Measurements from ENCODE around the gene FXR1. TPM values are rescaled to one million over a fixed set of nuclear protein-coding genes. Genes with fewer than 3 reads are reported as not detected.
"Not testable (repeated sequence)": the region's sequence is repeated elsewhere in the genome, so short reads cannot be mapped to it uniquely, and the experiment has no call there.

The FXR1 gene
- polyA plus RNA-seq, 4 donors, result 174 to 261 (median 213) TPM

DNA sequence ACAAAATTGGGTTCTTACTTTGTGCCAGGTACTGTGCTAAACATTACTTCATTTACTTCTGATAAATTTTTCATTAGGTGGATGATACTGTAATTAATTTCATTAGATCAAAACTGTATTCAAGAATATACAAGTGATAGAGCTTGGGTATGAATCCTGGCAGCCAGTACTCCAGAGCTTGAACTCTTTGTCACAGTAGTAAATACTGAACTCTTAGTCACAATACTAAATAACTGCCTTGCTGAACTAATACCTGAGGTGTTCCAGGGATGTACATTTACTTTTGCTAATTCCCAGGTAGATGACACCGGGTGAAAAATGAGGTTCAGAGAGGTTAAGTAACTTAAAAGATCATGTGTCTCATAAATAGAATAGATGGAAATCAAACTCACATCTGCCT lies 20.3 kb downstream of the FXR1 start:
- no peak for DNase-seq (ENCODE audit: low read depth in 4 of 4, low spot score in 2 of 4)

DNA sequence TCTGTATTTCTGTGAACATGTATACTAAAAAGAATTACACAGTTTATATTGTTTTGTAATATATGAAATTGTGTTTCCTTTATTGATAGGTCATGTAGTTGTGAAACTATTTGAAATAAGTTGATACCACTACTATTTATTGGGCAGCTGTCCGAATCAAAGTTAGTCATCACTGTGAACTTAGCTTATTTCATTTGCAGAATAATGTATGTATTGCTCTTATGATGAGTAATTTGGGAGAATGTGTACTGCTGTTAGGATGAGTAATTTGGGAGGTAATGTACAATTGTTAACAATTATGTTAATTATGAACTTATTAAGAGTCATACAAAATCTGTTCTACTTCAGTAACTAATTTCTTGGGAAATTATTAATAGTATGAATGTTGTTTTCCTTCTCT lies 22.2 kb downstream of the FXR1 start:
- DNase-seq (ENCODE audit: low read depth in 4 of 4, low spot score in 2 of 4), result no peak

DNA sequence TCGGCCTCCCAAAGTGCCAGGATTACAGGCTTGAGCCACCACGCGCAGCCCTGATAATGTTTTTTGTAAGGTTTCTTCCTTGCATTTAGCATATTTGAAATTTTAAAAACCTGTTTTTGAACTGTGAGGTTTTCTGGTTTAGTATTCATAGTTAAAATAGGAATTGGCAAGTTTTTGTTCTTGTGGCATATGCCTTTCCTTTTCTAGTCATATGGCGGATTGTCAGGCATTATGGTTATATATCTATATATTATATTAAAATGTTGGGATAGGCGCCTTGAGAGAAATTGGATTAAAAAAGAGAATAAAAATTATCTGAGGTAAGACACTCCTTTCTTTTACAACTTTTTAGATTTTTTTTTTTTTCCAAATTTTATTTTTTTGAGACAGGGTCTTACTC lies 28.4 kb downstream of the FXR1 start:
- no peak for DNase-seq (ENCODE audit: low read depth in 4 of 4, low spot score in 2 of 4)

DNA sequence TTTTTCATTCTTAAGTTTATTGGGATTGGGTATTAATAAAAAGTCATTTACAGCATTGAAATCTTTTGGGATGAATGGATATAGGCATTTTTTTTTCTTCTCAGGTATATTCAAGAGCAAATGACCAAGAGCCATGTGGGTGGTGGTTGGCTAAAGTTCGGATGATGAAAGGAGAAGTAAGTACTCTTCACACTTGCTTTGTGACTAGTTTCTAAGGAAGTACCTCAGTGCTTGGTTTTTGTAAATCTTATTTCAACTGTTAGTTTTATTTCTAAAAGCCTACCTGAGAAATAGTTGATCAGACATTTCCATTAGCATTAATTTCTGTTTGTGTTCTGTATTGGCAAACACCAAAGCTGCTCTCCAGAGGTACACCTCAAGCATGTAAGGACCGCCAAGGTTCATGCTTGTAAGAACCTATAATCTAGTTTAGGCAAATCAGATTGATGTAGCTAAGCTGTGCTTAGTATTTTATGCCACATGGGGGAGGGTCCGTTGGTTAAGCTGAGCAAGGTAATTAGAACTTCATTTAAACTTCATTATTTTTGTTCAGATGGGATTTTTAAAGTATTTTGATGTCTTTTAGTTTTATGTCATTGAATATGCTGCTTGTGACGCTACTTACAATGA lies 35.4 kb downstream of the FXR1 start:
- DNase-seq (ENCODE audit: low read depth in 4 of 4, low spot score in 2 of 4), result no peak

DNA sequence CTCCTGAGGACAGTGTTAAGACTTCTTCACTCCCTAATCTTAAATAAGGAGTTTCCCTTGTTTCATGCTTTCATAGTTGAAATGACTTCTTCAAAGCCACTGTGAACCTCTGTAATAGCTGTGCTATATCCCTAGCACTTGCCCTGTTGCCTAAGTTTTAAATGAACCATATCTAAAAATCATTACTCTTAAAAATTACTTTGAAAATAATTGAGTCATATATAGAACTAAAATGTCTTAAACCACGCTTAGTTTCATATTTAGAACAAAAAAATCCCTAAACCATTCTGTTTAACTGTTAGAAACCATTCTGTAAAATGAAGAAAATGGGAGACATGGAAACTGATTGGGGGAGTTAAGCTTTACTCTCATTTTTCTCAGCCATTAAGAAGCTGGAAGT lies 47.2 kb downstream of the FXR1 start:
- DNase-seq (ENCODE audit: low read depth in 4 of 4, low spot score in 2 of 4), result no peak

DNA sequence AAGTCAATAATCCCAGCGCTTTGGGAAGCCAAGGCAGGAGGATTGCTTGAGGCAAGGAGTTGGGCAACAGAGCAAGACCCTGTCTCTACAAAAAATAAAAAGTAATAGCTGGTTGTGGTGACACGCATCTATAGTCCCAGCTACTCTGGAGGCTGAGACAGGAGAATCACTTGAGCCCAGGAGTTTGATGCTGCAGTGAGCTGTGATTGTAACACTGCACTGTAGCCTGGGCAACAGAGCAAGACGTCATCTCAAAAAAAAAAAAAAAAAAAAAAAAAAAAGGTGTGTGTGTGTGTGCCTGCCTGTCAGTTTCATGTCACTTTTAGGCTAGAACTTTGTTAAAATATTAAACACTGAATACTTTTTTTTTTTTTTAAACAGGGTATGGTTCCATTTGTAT lies 48.6 kb downstream of the FXR1 start:
- DNase-seq (ENCODE audit: low read depth in 4 of 4, low spot score in 2 of 4), result no peak

DNA sequence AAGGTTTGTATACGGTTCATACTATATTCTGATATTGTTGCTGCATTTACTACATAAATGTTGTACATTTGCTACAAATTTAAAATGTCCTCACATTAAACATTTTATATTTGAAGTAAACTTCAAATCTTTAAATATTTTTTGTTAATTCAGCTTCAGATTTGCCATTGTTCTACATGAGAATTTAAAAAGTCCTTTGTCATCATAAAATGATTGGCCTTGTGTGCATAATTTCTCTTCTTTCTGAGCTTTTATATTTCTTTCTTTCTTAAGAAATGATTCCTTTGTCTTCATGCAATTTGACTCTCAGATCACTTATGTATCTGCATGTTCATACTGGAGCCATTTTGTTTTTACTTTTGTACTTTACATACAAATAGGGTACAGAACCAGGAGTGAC lies 49.1 kb downstream of the FXR1 start:
- DNase-seq (ENCODE audit: low read depth in 4 of 4, low spot score in 2 of 4), result no peak

DNA sequence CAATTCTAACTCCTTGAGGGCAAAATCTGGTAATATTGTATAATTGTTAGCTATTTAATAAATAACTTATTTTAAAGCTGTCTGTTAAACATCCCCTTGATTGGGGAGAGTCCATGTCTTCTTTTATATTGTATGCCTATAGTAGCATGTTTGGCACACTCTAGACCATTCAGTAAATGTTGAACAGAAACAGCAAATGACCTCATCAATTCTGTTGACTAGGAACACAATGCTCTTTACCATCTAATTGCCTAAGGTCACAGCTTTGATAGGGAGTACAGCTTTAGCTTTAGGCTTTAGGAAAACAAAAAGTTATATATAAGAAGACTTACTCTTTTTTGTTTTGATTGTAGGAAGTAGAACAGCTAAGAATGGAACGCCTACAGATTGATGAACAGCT lies 50.1 kb downstream of the FXR1 start:
- DNase-seq (ENCODE audit: low read depth in 4 of 4, low spot score in 2 of 4), result no peak

DNA sequence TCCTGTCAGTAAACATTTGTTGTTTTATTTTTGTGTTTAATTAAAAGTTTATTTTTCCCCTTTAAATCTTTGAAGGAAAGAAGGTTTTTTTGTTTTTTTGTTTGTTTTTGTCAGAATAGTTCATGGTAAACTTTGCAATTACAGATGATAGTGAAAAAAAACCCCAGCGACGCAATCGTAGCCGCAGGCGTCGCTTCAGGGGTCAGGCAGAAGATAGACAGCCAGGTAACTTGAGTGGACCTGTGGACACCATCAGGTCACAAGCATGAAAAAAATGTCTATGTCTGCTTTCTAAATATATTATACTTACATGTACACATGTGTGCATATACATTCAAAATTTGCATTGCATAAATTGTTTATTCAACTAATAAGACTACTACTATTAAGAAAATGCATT lies 58.5 kb downstream of the FXR1 start:
- no peak for DNase-seq (ENCODE audit: low read depth in 4 of 4, low spot score in 2 of 4)

DNA sequence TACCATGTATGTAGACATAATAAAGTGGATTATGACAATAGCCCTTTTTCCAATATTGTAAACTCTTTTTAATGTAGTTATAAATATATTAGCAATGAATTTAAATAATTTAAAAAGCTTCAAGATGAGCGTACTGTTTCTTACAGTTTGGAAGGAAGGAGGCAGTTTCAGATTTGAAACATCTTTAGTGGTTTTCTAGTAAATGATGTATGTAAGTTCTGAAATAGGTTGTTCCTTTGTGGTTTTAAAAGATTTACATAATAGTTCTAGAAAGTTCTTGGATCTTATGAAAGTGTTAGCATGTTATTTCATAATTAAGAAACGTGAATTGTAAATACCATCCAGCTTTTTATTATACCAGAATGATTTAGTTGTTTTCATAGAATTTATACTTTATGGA lies 61.1 kb downstream of the FXR1 start:
- no peak for DNase-seq (ENCODE audit: low read depth in 4 of 4, low spot score in 2 of 4)

DNA sequence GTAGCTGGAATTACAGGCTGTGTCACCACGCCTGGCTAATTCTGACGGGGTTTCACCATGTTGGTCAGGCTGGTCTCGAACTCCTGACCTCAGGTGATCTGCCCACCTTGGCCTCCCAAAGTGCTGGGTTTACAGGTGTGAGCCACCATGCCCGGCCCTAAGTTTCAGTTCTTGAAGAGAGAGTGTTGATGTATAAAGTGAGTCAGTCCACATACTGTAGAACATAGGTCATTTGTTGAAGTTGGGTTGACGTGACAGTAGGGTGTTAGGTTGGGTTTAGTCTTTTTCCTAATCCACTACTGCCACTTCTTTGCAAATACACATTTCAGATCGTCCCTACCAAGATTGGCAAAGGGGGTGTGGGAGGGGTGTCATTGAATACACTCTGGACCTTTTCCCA lies 61.8 kb downstream of the FXR1 start:
- DNase-seq (ENCODE audit: low read depth in 4 of 4, low spot score in 2 of 4), result no peak

DNA sequence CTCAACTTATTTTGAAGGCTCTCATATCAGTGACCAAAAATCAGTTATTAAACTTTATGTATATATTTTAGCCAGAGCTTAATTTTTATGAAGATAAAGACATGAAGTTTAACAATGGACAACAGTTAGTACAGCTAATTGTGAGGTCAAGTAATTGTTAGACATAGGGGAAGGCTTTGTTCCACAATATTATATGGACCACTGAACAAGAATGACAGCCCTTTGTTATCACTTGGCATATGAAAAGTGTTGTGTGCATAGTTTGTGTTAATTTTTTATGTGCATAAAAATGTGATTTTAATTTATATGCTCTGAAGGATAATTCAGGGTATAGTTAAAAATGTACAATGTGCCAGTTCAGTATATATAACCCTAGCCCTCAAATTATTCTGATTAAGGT lies 65.0 kb downstream of the FXR1 start:
- no peak for DNase-seq (ENCODE audit: low read depth in 4 of 4, low spot score in 2 of 4)

DNA sequence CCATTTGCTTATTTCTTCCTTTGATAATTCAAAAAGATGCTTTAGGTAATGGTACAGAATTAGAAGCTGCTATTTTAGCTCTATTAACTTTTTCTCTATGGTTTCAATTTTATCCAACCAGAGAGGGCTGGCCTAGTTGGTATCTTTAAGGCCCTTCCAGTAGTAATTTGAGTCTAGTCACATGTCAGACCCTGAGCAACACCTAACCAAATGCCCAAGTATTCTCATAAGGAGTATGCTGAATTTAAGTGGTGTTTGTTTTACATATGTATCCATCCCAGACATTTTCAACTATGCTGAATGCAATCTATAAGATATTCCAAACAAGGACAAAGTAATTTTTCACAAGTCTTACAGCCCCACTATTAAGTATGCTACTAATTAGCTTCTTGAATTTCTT lies 67.5 kb downstream of the FXR1 start:
- no peak for DNase-seq (ENCODE audit: low read depth in 4 of 4, low spot score in 2 of 4)

DNA sequence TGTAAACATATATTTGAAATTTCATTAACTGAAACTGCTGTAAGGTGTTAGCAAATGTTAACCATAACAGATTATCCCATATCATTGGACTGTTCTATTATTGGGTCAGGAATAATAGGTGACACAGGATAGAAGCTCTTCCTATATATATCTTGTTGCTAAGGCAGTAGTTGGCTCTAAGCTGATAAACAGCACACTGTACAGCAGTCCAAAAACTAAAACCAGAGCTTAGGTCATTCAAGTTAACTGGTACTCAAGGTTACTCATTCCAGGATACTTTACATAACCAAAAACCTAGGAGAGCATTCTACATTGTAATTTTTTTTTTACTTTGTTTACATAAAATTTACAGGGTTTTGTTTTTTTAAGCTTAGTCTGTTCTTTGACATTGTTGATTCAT lies 68.1 kb downstream of the FXR1 start:
- no peak for DNase-seq (ENCODE audit: low read depth in 4 of 4, low spot score in 2 of 4)

DNA sequence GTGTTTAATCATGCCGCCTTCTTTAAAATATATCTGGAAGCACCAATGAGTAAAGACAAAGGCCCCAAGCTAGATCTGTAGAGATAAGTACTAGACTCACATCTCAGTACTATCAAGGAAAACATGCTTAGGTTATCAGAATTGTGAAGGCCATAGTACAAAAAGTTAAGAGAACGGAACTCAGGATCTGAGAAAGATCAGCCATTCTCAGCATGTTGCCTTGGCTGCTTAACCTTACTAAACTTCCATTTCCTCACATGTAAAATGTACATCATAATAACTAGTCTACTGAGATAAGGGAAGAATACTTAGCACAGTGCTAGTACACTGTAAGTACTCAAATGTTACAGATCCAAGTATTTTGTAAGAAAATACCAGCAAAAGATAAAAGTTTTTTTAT lies 69.4 kb downstream of the FXR1 start:
- DNase-seq (ENCODE audit: low read depth in 4 of 4, low spot score in 2 of 4), result no peak

DNA sequence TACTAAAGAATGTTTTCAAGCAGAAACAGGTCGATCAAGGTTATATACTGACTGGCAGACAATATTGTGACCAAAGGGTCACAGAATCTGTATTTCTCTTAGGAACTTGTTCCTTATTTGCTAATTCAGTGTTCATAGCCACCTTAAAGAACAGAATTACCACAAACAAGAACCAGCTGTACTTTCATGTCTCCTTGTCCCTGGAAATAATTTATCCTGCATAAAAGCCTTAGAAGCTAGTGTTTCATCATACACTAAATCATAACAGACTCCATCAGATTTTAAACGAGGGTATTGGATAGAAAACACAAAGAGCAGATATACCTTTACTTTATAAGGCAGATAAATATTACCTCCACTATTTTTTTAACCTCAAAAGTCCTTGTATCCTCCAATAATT lies 70.7 kb downstream of the FXR1 start:
- no peak for DNase-seq (ENCODE audit: low read depth in 4 of 4, low spot score in 2 of 4)

DNA sequence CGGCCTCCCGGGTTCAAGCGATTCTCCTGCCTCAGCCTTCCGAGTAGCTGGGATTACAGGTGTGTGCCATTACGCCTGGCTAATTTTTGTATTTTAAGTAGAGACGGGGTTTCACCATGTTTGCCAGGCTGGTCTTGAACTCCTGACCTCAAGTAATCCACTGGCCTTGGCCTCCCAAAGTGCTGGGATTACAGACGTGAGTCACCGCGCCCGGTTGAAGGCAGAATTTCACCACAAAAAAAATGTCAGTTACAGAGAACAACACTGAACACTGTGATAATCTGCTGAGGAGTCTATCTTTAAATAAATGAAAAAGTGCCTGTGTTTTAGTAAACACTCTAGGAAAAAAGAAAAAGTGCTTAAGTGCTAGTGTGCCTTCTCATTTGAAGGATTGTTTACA lies 73.9 kb downstream of the FXR1 start:
- DNase-seq (ENCODE audit: low read depth in 4 of 4, low spot score in 2 of 4), result not testable (repeated sequence)

DNA sequence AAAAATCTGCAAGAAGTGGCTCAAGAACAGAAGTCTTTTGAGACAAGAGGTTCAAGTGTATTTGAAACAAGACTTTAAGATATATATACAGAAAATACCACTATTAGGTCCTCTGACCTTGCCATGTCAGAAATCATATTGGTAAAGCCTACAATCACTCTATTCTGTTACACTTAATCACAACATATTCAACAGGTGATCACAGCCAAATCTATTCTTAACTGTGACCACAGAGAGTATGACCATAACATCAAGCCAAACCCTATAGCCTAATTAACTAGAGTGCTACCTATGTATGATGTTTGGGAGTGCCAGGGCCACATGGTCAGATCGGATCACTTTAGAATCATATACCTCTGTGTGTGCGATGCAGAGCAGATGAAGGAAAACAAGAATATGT lies 74.9 kb downstream of the FXR1 start:
- no peak for DNase-seq (ENCODE audit: low read depth in 4 of 4, low spot score in 2 of 4)

DNA sequence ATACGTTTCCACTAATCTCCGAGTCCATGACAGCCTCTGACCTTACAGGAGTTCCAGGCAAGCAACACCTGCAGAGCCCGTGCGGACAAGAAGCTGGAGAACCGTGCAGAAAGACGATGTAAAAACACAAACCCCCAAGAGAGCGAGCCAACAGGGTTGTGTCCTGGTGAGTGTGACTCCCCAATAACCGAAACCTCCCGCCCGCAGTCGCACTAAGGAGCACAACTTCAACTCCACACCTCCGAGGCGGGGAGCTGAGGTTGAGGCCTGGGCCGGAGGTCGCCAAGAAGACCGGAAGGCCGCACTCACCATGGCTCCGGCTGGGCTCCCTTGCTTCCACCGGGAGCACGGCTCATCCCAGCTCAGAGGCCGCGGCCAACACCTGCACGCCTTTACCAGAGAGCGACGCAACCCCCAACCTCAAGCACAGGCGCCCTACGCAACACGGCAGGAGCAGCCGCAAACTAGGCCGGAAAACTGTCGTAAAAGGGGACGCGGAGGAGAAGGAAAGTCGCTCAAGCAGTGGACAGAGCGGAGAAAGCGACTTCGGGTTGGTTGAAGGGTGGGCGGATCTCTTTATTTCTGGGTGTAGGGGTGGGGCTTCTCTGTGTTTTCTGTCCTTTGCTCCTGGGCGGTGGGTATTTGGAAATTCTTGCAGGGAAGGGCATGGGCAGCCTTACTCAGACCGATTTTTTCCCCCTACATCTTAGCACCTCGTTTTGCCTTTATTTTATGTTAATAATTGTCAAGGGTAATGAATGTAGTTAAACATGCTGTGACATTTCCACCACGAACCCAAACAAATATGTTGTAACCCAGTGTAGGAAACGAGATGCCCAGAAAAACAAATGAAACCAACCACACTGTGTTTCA lies 77.1 kb downstream of the FXR1 start, which contains the start of gene DNAJC19:
TSS of gene DNAJC19 (minus strand) at position 446 of the 873 bp plus-strand sequence. CDS start at position 312, 134 bp downstream.
- DNase-seq (ENCODE audit: low read depth in 4 of 4, low spot score in 2 of 4), result peak; percentile 83 to 96 (median 88)

DNA sequence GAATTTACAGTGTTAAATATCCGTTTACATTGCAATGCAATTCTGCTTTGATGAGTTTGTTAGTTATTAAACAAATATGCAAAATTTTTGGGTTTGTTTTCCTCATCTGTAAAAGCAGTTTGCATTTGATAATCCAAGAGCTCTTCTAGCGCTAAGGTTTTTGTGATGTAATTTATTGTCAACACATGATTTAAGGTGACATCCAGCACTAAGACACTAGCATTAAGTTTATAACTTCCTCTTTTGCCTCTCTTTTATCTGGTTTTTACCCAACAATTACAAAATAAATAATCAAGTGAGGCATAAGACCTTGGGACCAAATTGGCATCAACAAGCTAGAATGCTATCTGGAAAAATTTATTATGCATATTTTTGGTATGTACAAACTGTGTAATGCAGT lies 78.0 kb downstream of the FXR1 start:
- no peak for DNase-seq (ENCODE audit: low read depth in 4 of 4, low spot score in 2 of 4)

DNA sequence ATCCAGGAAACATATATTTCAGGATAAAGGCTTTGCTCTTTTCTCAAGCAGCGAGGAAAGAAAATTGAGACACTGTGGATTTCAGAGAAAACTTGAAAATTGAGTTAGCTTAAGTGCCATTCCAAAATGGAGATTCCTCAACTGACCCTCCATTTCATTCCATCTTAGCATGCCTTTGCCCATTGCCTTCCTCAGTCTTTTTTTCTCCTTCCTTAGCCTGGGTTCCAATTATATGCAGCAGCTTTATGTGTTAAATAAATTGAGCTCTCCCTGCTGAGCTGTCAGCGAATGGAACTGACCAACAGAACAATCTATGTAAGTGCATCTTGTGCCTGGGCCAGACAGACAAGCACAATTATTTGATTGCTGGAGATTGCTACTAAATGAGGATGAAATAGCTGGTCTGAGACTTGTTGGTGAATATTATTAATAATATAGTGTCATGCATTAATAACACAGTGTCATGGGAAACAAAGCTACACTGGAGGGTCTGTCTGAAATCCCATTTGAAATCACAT lies 84.0 kb downstream of the FXR1 start:
- no peak for DNase-seq (ENCODE audit: low read depth in 4 of 4, low spot score in 2 of 4)

DNA sequence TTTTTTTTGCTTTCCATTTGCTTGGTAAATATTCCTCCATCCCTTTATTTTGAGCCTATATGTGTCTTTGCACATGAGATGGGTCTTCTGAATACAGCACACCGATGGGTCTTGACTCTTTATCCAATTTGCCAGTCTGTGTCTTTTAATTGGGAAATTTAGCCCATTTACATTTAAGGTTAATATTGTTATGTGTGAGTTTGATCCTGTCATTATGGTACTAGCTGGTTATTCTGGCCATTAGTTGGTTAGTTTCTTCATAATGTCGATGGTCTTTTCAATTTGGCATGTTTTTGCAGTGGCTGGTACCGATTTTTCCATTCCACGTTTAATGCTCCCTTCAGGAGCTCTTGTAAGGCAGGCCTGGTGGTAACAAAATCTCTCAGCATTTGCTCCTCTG lies 89.9 kb downstream of the FXR1 start:
- not testable (repeated sequence) for DNase-seq (ENCODE audit: low read depth in 4 of 4, low spot score in 2 of 4)

Measured in left renal cortex interstitium (tissue), 4 donors.